CD4-positive, alpha-beta memory T cell (primary cell): ENCODE results near the gene EFNA5. TPM values are rescaled to one million over a fixed set of nuclear protein-coding genes. Genes with fewer than 3 reads are reported as not detected.

ENCODE experiments used
- CTCF ChIA-PET: fragments of 350-600 bp; sonication (Branson Sonifier 250); formaldehyde crosslinking; loops from one replicate; lab custom pipeline; 2021; ENCODE audit warnings: inconsistent platforms; ENCODE audit not compliant: partially characterized antibody; lab: Charles Lee
- POLR2A ChIA-PET: fragments of 350-600 bp; sonication (Branson Sonifier 250); formaldehyde crosslinking; loops from one replicate; lab custom pipeline; 2021; ENCODE audit not compliant: partially characterized antibody; lab: Charles Lee
- DNase-seq, 5 donors: peaks; one replicate each; pipeline versions ENCODE4 v3.0.0 to v3.0.0-alpha.2; 2020 to 2022; ENCODE audit warnings: mixed read lengths in 1 of 5
- H3K27ac ChIP-seq: one replicate; pipeline ENCODE4 v1.7.0; 2013; ENCODE audit warnings: low read depth, low read length
- H3K27me3 ChIP-seq: 2 replicates; pipeline ENCODE4 v1.7.0; 2013; ENCODE audit warnings: mild to moderate bottlenecking, low read length, moderate library complexity; ENCODE audit not compliant: insufficient read depth
- H3K36me3 ChIP-seq: 2 replicates; pipeline ENCODE4 v1.7.0; 2013; ENCODE audit warnings: mild to moderate bottlenecking, low read length, moderate library complexity; ENCODE audit not compliant: insufficient read depth
- H3K4me1 ChIP-seq: 2 replicates; pipeline ENCODE4 v1.7.0; 2013; ENCODE audit warnings: mild to moderate bottlenecking, low read length, moderate library complexity; ENCODE audit not compliant: insufficient read depth
- H3K4me3 ChIP-seq, 2 donors: one replicate each; pipeline ENCODE4 v1.7.0; 2013; ENCODE audit warnings: low read length in 2 of 2, mild to moderate bottlenecking in 1 of 2
- H3K9me3 ChIP-seq, 2 donors: one replicate each; pipeline ENCODE4 v1.7.0; 2013; ENCODE audit warnings: low read length in 2 of 2, control low read depth in 1 of 2; ENCODE audit not compliant: control insufficient read depth in 1 of 2
- H3K27ac Mint-ChIP-seq, 7 donors: one replicate each; pipeline ENCODE4 v1.8.0; 2020 to 2021; ENCODE audit warnings: mixed read lengths in 7 of 7, mild to moderate bottlenecking in 6 of 7, inconsistent platforms in 3 of 7, moderate library complexity in 3 of 7
- H3K27me3 Mint-ChIP-seq, 2 donors: one replicate each; pipeline ENCODE4 v1.8.0; 2020 to 2021; ENCODE audit warnings: mixed read lengths in 2 of 2
- H3K36me3 Mint-ChIP-seq, 2 donors: one replicate each; pipeline ENCODE4 v1.8.0; 2020 to 2021; ENCODE audit warnings: mixed read lengths in 2 of 2, inconsistent platforms in 1 of 2, mild to moderate bottlenecking in 1 of 2
- H3K4me1 Mint-ChIP-seq, 4 donors: one replicate each; pipeline ENCODE4 v1.8.0; 2020 to 2021; ENCODE audit warnings: mixed read lengths in 4 of 4, mild to moderate bottlenecking in 1 of 4
- H3K4me3 Mint-ChIP-seq, 8 donors: one replicate each; pipeline ENCODE4 v1.8.0; 2020 to 2021; ENCODE audit warnings: mixed read lengths in 8 of 8, mild to moderate bottlenecking in 7 of 8, moderate library complexity in 6 of 8, inconsistent platforms in 3 of 8
- H3K9me3 Mint-ChIP-seq, 8 donors: one replicate each; pipeline ENCODE4 v1.8.0; 2020 to 2021; ENCODE audit warnings: mixed read lengths in 8 of 8, mild to moderate bottlenecking in 5 of 8, inconsistent platforms in 3 of 8, moderate library complexity in 1 of 8
- intact Hi-C: fragments of 100-400 bp; cut with micrococcal nuclease; formaldehyde crosslinking; loops from one replicate; pipeline ENCODE4 v1.15.1; 2023
- polyA plus RNA-seq, 2 donors: library from polyadenylated mRNA; unstranded; fragments of 300-500 nt; fragmentation: Illumina TruSeq; gene quantifications; one replicate each; pipeline ENCODE4 v1.2.3, GENCODE V29; 2021
- total RNA-seq, 2 experiments: library from RNA; stranded (reverse); gene quantifications; one replicate each; pipeline ENCODE4 v1.2.3, GENCODE V29; 2021

The EFNA5 gene
- total and polyA plus RNA-seq, 4 experiments from 2014 or later: not detected

DNA sequence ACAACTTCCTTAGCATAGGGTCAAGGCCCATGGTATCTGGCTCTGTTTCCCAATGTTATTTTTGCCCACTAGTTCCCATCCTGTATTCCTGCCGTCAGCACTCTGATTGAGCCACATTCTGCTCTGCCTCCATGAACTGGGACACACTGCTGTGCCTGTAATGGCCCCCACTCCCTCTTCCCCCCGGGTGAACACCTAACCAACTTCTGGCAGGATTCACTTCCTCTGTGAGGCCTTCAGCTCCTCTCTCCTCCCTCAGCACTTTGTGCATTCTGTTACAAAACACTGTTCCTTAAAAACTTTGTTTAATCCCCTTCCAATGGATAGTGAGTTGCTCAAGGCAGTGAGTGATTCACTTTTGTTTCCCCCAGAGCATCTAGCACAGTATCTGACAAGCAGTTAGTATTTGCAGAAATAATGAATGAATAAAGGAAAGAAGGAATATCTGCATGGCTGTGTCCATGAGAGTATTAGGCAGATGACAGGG lies 183.6 kb downstream of the EFNA5 start:
- H3K27ac ChIP-seq: no peak overlapping the region
- POLR2A ChIA-PET: no interaction called here

DNA sequence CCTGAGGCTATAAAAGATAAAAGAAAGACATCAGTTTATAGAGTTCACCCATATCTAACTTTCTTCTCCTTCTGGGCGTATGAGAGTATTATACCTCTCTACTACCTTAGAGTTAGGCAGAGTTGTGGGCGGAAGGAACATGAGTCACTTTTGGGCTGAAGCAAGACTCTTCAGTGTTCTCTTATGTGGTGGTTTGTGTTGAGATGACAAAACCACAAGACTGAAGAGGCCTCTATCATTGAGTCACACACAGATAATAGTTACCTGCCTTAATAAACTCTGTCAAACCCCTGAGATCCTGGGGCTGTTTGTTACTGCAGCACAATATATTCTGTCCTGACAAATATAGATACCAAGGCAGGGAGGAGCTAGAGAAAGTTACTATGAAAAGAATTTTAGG lies 184.2 kb downstream of the EFNA5 start:
- Mint-ChIP-seq H3K27me3 (no peaks in the 10 kb centered on the region), H3K4me3 (no peak overlapping the region), H3K27ac (peak overlapping the region in 2 of 7 donors; percentile 28 to 43), H3K36me3 (no peaks in the 10 kb centered on the region), H3K4me1 (peaks cover 3 to 15% (median 10%) of the 10 kb centered on the region in 4 donors), H3K9me3 (peaks cover 0 to 7% (median 0%) of the 10 kb centered on the region in 8 donors)
- intact Hi-C loops: no loop called here
- Histone ChIP-seq H3K27ac (no peak overlapping the region), H3K27me3 (no peaks in the 10 kb centered on the region), H3K36me3 (no peaks in the 10 kb centered on the region), H3K4me3 (no peak overlapping the region), H3K9me3 (no peaks in the 10 kb centered on the region), H3K4me1 (peaks cover 20% of the 10 kb centered on the region)
- CTCF ChIA-PET: no interaction called here
- POLR2A ChIA-PET: no interaction called here
- DNase-seq: peak in 4 of 5 donors; percentile 17 to 63 (median 23)

More for the DNA sequence above, 183.6 kb downstream of the EFNA5 start:
- H3K27ac Mint-ChIP-seq: peak overlapping the region in 2 of 7 donors; percentile 15 to 48
- H3K27me3 Mint-ChIP-seq: no peaks in the 10 kb centered on the region
- H3K4me1 Mint-ChIP-seq: peaks cover 3 to 15% (median 10%) of the 10 kb centered on the region in 4 donors
- peak overlapping the region in 2 of 8 donors; percentile 5 to 12 for H3K4me3 Mint-ChIP-seq
- Histone ChIP-seq H3K4me1 (peaks cover 20% of the 10 kb centered on the region), H3K4me3 (no peak overlapping the region), H3K9me3 (no peaks in the 10 kb centered on the region), H3K27me3 (no peaks in the 10 kb centered on the region), H3K36me3 (no peaks in the 10 kb centered on the region)
- DNase-seq: no peak
- intact Hi-C loops: no loop called here
- CTCF ChIA-PET: no interaction called here
- no peaks in the 10 kb centered on the region for H3K36me3 Mint-ChIP-seq
- H3K9me3 Mint-ChIP-seq: peaks cover 0 to 7% (median 0%) of the 10 kb centered on the region in 8 donors

DNA sequence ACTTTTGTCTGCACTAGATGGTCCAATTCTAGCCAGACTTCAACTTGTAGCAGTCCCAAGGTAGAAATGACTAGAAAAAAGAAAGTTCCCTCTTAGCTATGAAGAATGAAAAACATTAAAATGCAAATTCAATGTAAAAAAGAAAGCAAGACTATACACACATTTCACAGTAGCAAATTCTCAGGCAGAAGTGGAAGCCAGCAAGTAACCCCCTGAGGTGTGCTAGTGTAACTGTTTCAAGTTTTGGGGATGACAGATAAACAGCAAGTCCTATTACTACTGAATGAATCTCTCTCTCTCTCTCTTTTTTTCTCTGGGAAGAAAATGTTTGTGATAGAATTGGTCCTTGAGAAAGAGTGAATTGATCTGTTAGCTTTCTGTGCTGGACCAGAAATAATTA lies 185.6 kb downstream of the EFNA5 start:
- Mint-ChIP-seq H3K36me3 (no peaks in the 10 kb centered on the region), H3K4me3 (no peak overlapping the region), H3K4me1 (peaks cover 3 to 15% (median 10%) of the 10 kb centered on the region in 4 donors), H3K27ac (no peak overlapping the region), H3K9me3 (peaks cover 0 to 7% (median 0%) of the 10 kb centered on the region in 8 donors), H3K27me3 (no peaks in the 10 kb centered on the region)
- Histone ChIP-seq H3K9me3 (no peaks in the 10 kb centered on the region), H3K27ac (no peak overlapping the region), H3K36me3 (no peaks in the 10 kb centered on the region), H3K4me1 (peaks cover 20% of the 10 kb centered on the region), H3K27me3 (no peaks in the 10 kb centered on the region), H3K4me3 (no peak overlapping the region)
- ChIA-PET POLR2A (no interaction called here), CTCF (no interaction called here)
- intact Hi-C loops: no loop called here
- no peak for DNase-seq

GRCh38 chr5:107484281-107484680 lies 186.5 kb downstream of the EFNA5 start:
- intact Hi-C loops: no loop called here
- no peaks in the 10 kb centered on the region for H3K9me3 ChIP-seq
- Mint-ChIP-seq H3K4me1 (peaks cover 3 to 15% (median 10%) of the 10 kb centered on the region in 4 donors), H3K4me3 (no peak overlapping the region), H3K27ac (no peak overlapping the region), H3K27me3 (no peaks in the 10 kb centered on the region), H3K9me3 (peaks cover 0 to 7% (median 0%) of the 10 kb centered on the region in 8 donors), H3K36me3 (no peaks in the 10 kb centered on the region)
- H3K27ac ChIP-seq: no peak overlapping the region
- H3K36me3 ChIP-seq: no peaks in the 10 kb centered on the region
- H3K4me1 ChIP-seq: peaks cover 20% of the 10 kb centered on the region
- CTCF ChIA-PET: no interaction called here
- no peak for DNase-seq
- H3K27me3 ChIP-seq: no peaks in the 10 kb centered on the region
- POLR2A ChIA-PET: no interaction called here
- no peak overlapping the region for H3K4me3 ChIP-seq

DNA sequence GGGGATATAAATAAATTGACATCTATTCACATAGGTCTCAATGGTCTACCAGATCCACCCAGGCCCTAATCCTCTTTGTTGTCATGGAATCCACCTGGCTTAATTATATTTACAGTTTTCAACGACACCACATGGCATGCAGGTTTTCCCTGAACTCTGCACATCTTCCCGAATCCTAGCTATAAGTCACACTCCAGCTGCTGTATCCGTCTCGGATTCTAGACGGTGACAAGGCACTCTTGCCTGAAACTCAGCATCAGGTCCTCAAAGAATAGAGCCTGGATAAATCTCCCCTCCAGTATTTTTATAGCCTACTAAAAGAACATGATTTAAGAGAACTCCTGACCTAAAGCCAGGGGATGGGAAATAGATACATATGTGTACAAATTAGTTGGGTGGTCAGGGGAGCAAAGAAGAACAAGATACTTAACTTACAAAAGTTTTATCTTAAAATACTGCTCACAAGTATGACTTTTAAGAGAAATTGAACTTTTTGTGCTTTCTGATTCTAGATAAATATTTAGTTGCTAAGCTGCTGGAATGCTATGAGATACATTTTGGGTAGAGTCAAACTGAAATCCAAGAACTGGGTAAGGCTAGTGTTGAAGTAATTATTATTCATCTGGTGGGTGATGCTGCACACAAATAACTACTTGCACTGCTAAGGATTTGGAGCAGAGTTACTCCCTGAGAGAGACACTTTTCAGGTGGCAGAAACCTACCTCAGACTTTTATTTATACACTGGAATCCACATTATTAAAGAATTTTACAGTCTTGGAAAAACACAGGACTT lies 187.3 kb downstream of the EFNA5 start:
- H3K9me3 Mint-ChIP-seq: peaks cover 0 to 7% (median 0%) of the 10 kb centered on the region in 8 donors
- Histone ChIP-seq H3K36me3 (no peaks in the 10 kb centered on the region), H3K4me3 (no peak overlapping the region), H3K27ac (no peak overlapping the region), H3K4me1 (peaks cover 20% of the 10 kb centered on the region), H3K27me3 (no peaks in the 10 kb centered on the region), H3K9me3 (no peaks in the 10 kb centered on the region)
- peaks cover 3 to 15% (median 10%) of the 10 kb centered on the region in 4 donors for H3K4me1 Mint-ChIP-seq
- no peaks in the 10 kb centered on the region for H3K27me3 Mint-ChIP-seq
- intact Hi-C loops: no loop called here
- ChIA-PET CTCF (no interaction called here), POLR2A (no interaction called here)
- no peak overlapping the region for H3K4me3 Mint-ChIP-seq
- H3K36me3 Mint-ChIP-seq: no peaks in the 10 kb centered on the region
- no peak for DNase-seq
- no peak overlapping the region for H3K27ac Mint-ChIP-seq

GRCh38 chr5:107478068-107478641 lies 192.6 kb downstream of the EFNA5 start:
- peaks cover 6% of the 10 kb centered on the region for H3K4me1 ChIP-seq
- no peaks in the 10 kb centered on the region for H3K27me3 ChIP-seq
- no peak overlapping the region for H3K4me3 ChIP-seq
- no peak overlapping the region for H3K4me3 Mint-ChIP-seq
- intact Hi-C loops: no loop called here
- no peak overlapping the region for H3K27ac ChIP-seq
- peaks cover 0 to 24% (median 4%) of the 10 kb centered on the region in 4 donors for H3K4me1 Mint-ChIP-seq
- no peaks in the 10 kb centered on the region for H3K36me3 ChIP-seq
- no peaks in the 10 kb centered on the region for H3K9me3 ChIP-seq
- H3K27ac Mint-ChIP-seq: no peak overlapping the region
- ChIA-PET POLR2A (no interaction called here), CTCF (no interaction called here)
- DNase-seq: no peak
- no peaks in the 10 kb centered on the region for H3K9me3 Mint-ChIP-seq
- no peaks in the 10 kb centered on the region for H3K36me3 Mint-ChIP-seq
- no peaks in the 10 kb centered on the region for H3K27me3 Mint-ChIP-seq

- POLR2A ChIA-PET: no interaction called here
- no peaks in the 10 kb centered on the region for H3K9me3 Mint-ChIP-seq
- H3K4me3 Mint-ChIP-seq: no peak overlapping the region
- peaks cover 6% of the 10 kb centered on the region for H3K4me1 ChIP-seq
- peaks cover 0 to 24% (median 4%) of the 10 kb centered on the region in 4 donors for H3K4me1 Mint-ChIP-seq
- H3K4me3 ChIP-seq: no peak overlapping the region
- H3K27me3 Mint-ChIP-seq: peaks cover 0 to 2% of the 10 kb centered on the region in 2 donors
- intact Hi-C loops: no loop called here
- CTCF ChIA-PET: no interaction called here
- H3K36me3 ChIP-seq: no peaks in the 10 kb centered on the region
- peak overlapping the region in 3 of 7 donors; percentile 39 to 75 (median 42) for H3K27ac Mint-ChIP-seq
- H3K36me3 Mint-ChIP-seq: no peaks in the 10 kb centered on the region
- no peaks in the 10 kb centered on the region for H3K9me3 ChIP-seq
- no peaks in the 10 kb centered on the region for H3K27me3 ChIP-seq
- no peak for DNase-seq
- no peak overlapping the region for H3K27ac ChIP-seq
Measured at GRCh38 chr5:107477492-107477891, 193.2 kb downstream of the EFNA5 start.
